RWPE1 (cell line): ENCODE results near the gene ACTN3.

Experiments used
- CTCF ChIA-PET: fragments of 350-600 bp; sonication (Branson Sonifier 250); formaldehyde crosslinking; extraction: SDS; loops from one replicate; lab custom pipeline; 2021; lab: Yijun Ruan, JAX
- POLR2A ChIA-PET: fragments of 400-600 bp; formaldehyde crosslinking; extraction: SDS; loops from one replicate; lab custom pipeline; 2020; ENCODE audit warnings: antibody characterized with exemption; ENCODE audit not compliant: low non-redundant PET; lab: Yijun Ruan, JAX
- DNase-seq: peaks from one replicate; pipeline ENCODE4 v3.0.0; 2012; ENCODE audit warnings: low spot score
- H3K27ac ChIP-seq: fragments of 450-650 bp; 2 replicates; pipeline ENCODE4 v1.5.1; 2017
- CTCF ChIP-seq: fragments of 450-650 bp; conservative IDR thresholded peaks from 2 replicates; pipeline ENCODE4 v1.5.1; 2017; ENCODE audit warnings: low read depth, mild to moderate bottlenecking

Gene ACTN3

GRCh38 chr11:66562275-66562674 is 15.6 kb downstream of the ACTN3 start:
- POLR2A ChIA-PET: interaction anchor here (0.6 kb wide), 1 partner anchor 10 kb away, joined by 5 read pairs; no protein-coding TSS in a partner anchor
- H3K27ac ChIP-seq: no peak overlapping the region
- TF ChIP-seq CTCF: no peak
- CTCF ChIA-PET: interaction anchor here (1.2 kb wide), 1 partner anchor 76 kb away, joined by 3 read pairs; no protein-coding TSS in a partner anchor
- DNase-seq: no peak

- TF ChIP-seq CTCF: no peak
- no peak for DNase-seq
These were observed 16.3 kb downstream of the ACTN3 start for GRCh38 chr11:66562907-66563583.

GRCh38 chr11:66563832-66564231 is 17.1 kb downstream of the ACTN3 start:
- no peak overlapping the region for H3K27ac ChIP-seq
- TF ChIP-seq CTCF: no peak
- ChIA-PET POLR2A (interaction anchor here (0.6 kb wide), 1 partner anchor 53 kb away, joined by 3 read pairs; no protein-coding TSS in a partner anchor), CTCF (no interaction called here)
- no peak for DNase-seq

More at GRCh38 chr11:66562907-66563583, 16.3 kb downstream of the ACTN3 start:
- ChIA-PET POLR2A (interaction anchor here (0.6 kb wide), 1 partner anchor 54 kb away, joined by 3 read pairs; no protein-coding TSS in a partner anchor), CTCF (interaction anchor here (0.5 to 1.2 kb wide), 2 partner anchors 35 to 75 kb away, joined by 3 to 4 read pairs; no protein-coding TSS in a partner anchor)
- H3K27ac ChIP-seq: no peak overlapping the region

GRCh38 chr11:66564538-66564937 is 17.8 kb downstream of the ACTN3 start:
- no peak for TF ChIP-seq CTCF
- DNase-seq: no peak
- ChIA-PET CTCF (no interaction called here), POLR2A (no interaction called here)
- no peak overlapping the region for H3K27ac ChIP-seq

- DNase-seq: no peak
- ChIA-PET CTCF (no interaction called here), POLR2A (no interaction called here)
- no peak overlapping the region for H3K27ac ChIP-seq
- TF ChIP-seq CTCF: no peak
These were observed 18.3 kb downstream of the ACTN3 start for GRCh38 chr11:66564984-66565383.

GRCh38 chr11:66566221-66566620 is 19.5 kb downstream of the ACTN3 start:
- no peak for TF ChIP-seq CTCF
- CTCF ChIA-PET: interaction anchor here (0.6 kb wide), 1 partner anchor 523 kb away, joined by 3 read pairs; no protein-coding TSS in a partner anchor
- no peak overlapping the region for H3K27ac ChIP-seq
- DNase-seq: no peak
- POLR2A ChIA-PET: interaction anchor here (1.0 kb wide), 1 partner anchor 20 kb away, joined by 4 read pairs; the partner anchor contains the start of gene ZDHHC24
